ENCODE results near the gene CEP131.

- TF ChIP-seq, protein P1, sequence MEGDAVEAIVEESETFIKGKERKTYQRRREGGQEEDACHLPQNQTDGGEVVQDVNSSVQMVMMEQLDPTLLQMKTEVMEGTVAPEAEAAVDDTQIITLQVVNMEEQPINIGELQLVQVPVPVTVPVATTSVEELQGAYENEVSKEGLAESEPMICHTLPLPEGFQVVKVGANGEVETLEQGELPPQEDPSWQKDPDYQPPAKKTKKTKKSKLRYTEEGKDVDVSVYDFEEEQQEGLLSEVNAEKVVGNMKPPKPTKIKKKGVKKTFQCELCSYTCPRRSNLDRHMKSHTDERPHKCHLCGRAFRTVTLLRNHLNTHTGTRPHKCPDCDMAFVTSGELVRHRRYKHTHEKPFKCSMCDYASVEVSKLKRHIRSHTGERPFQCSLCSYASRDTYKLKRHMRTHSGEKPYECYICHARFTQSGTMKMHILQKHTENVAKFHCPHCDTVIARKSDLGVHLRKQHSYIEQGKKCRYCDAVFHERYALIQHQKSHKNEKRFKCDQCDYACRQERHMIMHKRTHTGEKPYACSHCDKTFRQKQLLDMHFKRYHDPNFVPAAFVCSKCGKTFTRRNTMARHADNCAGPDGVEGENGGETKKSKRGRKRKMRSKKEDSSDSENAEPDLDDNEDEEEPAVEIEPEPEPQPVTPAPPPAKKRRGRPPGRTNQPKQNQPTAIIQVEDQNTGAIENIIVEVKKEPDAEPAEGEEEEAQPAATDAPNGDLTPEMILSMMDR (IDR thresholded peaks at IDR 0.05; ENCODE audit: insufficient read depth, low read length) = no peak
- no peak for TF ChIP-seq GABPA (IDR thresholded peaks at IDR 0.05; ENCODE audit: low read depth)
- TF ChIP-seq, protein P2, sequence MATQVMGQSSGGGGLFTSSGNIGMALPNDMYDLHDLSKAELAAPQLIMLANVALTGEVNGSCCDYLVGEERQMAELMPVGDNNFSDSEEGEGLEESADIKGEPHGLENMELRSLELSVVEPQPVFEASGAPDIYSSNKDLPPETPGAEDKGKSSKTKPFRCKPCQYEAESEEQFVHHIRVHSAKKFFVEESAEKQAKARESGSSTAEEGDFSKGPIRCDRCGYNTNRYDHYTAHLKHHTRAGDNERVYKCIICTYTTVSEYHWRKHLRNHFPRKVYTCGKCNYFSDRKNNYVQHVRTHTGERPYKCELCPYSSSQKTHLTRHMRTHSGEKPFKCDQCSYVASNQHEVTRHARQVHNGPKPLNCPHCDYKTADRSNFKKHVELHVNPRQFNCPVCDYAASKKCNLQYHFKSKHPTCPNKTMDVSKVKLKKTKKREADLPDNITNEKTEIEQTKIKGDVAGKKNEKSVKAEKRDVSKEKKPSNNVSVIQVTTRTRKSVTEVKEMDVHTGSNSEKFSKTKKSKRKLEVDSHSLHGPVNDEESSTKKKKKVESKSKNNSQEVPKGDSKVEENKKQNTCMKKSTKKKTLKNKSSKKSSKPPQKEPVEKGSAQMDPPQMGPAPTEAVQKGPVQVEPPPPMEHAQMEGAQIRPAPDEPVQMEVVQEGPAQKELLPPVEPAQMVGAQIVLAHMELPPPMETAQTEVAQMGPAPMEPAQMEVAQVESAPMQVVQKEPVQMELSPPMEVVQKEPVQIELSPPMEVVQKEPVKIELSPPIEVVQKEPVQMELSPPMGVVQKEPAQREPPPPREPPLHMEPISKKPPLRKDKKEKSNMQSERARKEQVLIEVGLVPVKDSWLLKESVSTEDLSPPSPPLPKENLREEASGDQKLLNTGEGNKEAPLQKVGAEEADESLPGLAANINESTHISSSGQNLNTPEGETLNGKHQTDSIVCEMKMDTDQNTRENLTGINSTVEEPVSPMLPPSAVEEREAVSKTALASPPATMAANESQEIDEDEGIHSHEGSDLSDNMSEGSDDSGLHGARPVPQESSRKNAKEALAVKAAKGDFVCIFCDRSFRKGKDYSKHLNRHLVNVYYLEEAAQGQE (IDR thresholded peaks at IDR 0.05; ENCODE audit: insufficient replicate concordance, low read depth) = no peak
These were observed 5.3 kb downstream of the CEP131 start for GRCh38 chr17:81217491-81217890.

Data from HL-60 (cell line).